K562 (cell line): ENCODE data around the gene CDC26.

Source experiments
- ADNP ChIP-seq: fragments of 200-800 bp; sonication (Bioruptor generic); IDR thresholded peaks from 2 replicates; pipeline ENCODE4 v1.6.1; 2016; ENCODE audit warnings: missing genetic modification characterization, missing compliant biosample characterization
- GABPB1 ChIP-seq: sonication (generic); formaldehyde crosslinking; IDR thresholded peaks from 2 replicates; pipeline ENCODE4 v1.8.0; 2022; ENCODE audit warnings: mild to moderate bottlenecking, missing genetic modification reagents
- KLF6 ChIP-seq: fragments of 250-450 bp; sonication (Bioruptor Pico); IDR thresholded peaks from 2 replicates; pipeline ENCODE4 v1.4.0; 2020; ENCODE audit warnings: mild to moderate bottlenecking, moderate library complexity, borderline replicate concordance
- NBN ChIP-seq: fragments of 450-650 bp; IDR thresholded peaks from 2 replicates; pipeline ENCODE4 v1.6.1; 2016; ENCODE audit warnings: low read depth, mild to moderate bottlenecking
- NCOR1 ChIP-seq: fragments of 450-650 bp; IDR thresholded peaks from 2 replicates; pipeline ENCODE4 v1.6.1; 2016; ENCODE audit warnings: mild to moderate bottlenecking, moderate library complexity
- POLR2AphosphoS2 ChIP-seq: IDR thresholded peaks from 2 replicates; pipeline ENCODE4 v1.6.1; 2012; ENCODE audit warnings: low read length, improper control_type of control experiment
- SP1 ChIP-seq: sonication (generic); formaldehyde crosslinking; IDR thresholded peaks from 2 replicates; pipeline ENCODE4 v1.8.1; 2022; ENCODE audit warnings: mild to moderate bottlenecking, missing genetic modification reagents
- SP2 ChIP-seq: IDR thresholded peaks from 2 replicates; pipeline ENCODE4 v1.6.1; 2011; ENCODE audit warnings: mild to moderate bottlenecking, low read depth, low read length, moderate library complexity; ENCODE audit not compliant: poor library complexity, severe bottlenecking; ENCODE audit errors: extremely low read depth
- ZC3H11A ChIP-seq: IDR thresholded peaks from 2 replicates; pipeline ENCODE4 v1.6.1; 2012; ENCODE audit warnings: low read depth, low read length, improper control_type of control experiment
- ZFP36 ChIP-seq: fragments of 150-350 bp; IDR thresholded peaks from 2 replicates; pipeline ENCODE4 v1.6.1; 2018; ENCODE audit warnings: low read length, low read depth; ENCODE audit not compliant: partially characterized antibody
- ZFX ChIP-seq: sonication (generic); formaldehyde crosslinking; IDR thresholded peaks from 2 replicates; pipeline ENCODE4 v1.8.0; 2022; ENCODE audit warnings: mild to moderate bottlenecking, missing genetic modification reagents, moderate library complexity
- ZNF318 ChIP-seq, 2 experiments: fragments of 450-650 bp; IDR thresholded peaks; 2 replicates each; pipeline ENCODE4 v1.6.1; 2016; ENCODE audit warnings: mild to moderate bottlenecking in 2 of 2, borderline replicate concordance in 1 of 2, low read depth in 1 of 2, moderate library complexity in 1 of 2
- ZNF830 ChIP-seq: fragments of 250-450 bp; sonication (Bioruptor Pico); IDR thresholded peaks from 2 replicates; pipeline ENCODE4 v1.5.0; 2021; ENCODE audit warnings: mild to moderate bottlenecking
- TF ChIP-seq, protein P1 (sequence below), 3 experiments: IDR thresholded peaks in 2 of 3; conservative IDR thresholded peaks in 1 of 3; 2 replicates each; pipeline ENCODE4 v1.5.1; 2011 to 2012; ENCODE audit warnings: low read length in 3 of 3, mild to moderate bottlenecking in 3 of 3, control low read depth in 2 of 3, improper control_type of control experiment in 1 of 3, inconsistent platforms in 1 of 3, low read depth in 1 of 3, mixed read lengths in 1 of 3, moderate library complexity in 1 of 3; ENCODE audit not compliant: insufficient read depth in 2 of 3

- no peak for TF ChIP-seq ZFP36
- TF ChIP-seq ZNF830 (CRISPR knock-in tag) = no peak
- TF ChIP-seq ZNF318 (IDR thresholded peaks at IDR 0.05; ENCODE audit: borderline replicate concordance in 1 of 2, low read depth in 1 of 2) = no peak
- TF ChIP-seq ZFX (CRISPR knock-in tag) = no peak
- no peak for TF ChIP-seq POLR2AphosphoS2
- no peak for TF ChIP-seq NBN
- TF ChIP-seq NCOR1 = no peak
- no peak for TF ChIP-seq ADNP (tag)
- TF ChIP-seq SP2 = no peak
- TF ChIP-seq KLF6 (CRISPR knock-in tag) = no peak
- no peak for TF ChIP-seq GABPB1
- TF ChIP-seq, protein P1, sequence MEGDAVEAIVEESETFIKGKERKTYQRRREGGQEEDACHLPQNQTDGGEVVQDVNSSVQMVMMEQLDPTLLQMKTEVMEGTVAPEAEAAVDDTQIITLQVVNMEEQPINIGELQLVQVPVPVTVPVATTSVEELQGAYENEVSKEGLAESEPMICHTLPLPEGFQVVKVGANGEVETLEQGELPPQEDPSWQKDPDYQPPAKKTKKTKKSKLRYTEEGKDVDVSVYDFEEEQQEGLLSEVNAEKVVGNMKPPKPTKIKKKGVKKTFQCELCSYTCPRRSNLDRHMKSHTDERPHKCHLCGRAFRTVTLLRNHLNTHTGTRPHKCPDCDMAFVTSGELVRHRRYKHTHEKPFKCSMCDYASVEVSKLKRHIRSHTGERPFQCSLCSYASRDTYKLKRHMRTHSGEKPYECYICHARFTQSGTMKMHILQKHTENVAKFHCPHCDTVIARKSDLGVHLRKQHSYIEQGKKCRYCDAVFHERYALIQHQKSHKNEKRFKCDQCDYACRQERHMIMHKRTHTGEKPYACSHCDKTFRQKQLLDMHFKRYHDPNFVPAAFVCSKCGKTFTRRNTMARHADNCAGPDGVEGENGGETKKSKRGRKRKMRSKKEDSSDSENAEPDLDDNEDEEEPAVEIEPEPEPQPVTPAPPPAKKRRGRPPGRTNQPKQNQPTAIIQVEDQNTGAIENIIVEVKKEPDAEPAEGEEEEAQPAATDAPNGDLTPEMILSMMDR (IDR thresholded peaks at IDR 0.05 in 2 of 3, conservative IDR thresholded peaks at IDR 0.05 in 1 of 3; ENCODE audit: insufficient read depth in 2 of 3, low read depth in 1 of 3, low read length in 3 of 3) = no peak
- TF ChIP-seq SP1 (CRISPR knock-in tag) = no peak
- TF ChIP-seq ZC3H11A = no peak
These were observed 13.7 kb upstream of the CDC26 start for GRCh38 chr9:113289091-113289490.
